ENCODE measurements around the gene ALPP. TPM values are rescaled to one million over a fixed set of nuclear protein-coding genes. Genes with fewer than 3 reads are reported as not detected.

The ALPP gene
- total RNA-seq, 6 experiments from 2014 or later = not detected

DNA sequence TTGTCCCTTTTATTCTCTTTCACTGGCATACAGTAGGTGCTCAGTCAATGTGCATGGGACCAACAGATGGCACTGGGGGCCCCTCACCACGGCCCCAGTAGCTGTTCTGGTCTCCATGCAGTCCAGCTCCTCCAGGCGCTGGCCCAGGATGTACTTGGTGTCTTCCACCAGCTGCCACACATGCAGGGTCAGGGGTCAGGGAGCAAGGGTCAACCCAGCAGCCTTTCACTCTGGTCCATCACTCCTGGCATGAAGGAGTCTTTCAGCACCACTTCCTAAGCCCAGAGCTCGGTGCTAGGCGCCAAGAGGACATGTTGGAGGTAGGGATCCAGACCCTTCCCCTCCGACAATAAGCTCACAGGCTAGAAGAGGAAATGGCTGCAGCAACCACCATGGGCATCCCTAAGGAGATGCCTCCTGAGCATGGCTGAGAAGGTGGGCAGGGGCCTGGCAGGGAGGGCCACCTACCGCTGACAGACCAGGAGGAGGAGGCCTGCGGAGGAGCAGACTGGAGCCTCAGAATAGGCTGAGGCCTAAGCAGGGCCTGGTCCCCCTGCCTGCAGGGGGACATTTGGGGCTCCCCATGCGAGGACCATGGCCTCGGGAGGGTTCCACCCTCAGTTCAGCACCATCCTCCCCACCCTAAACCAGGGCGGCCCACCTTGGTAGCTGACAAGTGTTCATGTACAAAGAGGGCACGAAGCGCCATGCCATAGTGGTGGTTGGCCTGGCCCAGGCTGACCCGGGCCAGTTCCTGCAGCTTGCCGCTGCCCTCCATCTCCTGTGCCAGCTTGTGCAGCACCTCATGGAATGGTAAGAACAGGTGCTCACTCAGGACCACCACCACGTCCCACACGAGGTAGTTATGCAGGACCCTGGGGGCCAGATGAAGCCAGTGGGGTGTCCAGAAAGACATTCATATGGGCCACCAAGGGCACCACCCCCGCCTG lies 38.2 kb downstream of the ALPP start:
- Mint-ChIP-seq H3K36me3 (ENCODE audit: low read depth) (no peaks in the 10 kb centered on the region), H3K9me3 (peaks cover 2% of the 10 kb centered on the region), H3K4me1 (ENCODE audit: low read depth) (no peaks in the 10 kb centered on the region), H3K4me3 (no peak overlapping the region), H3K27ac (no peak overlapping the region), H3K27me3 (ENCODE audit: insufficient read depth) (peaks cover 54% of the 10 kb centered on the region)
- no peak for DNase-seq
- TF ChIP-seq, protein P1, sequence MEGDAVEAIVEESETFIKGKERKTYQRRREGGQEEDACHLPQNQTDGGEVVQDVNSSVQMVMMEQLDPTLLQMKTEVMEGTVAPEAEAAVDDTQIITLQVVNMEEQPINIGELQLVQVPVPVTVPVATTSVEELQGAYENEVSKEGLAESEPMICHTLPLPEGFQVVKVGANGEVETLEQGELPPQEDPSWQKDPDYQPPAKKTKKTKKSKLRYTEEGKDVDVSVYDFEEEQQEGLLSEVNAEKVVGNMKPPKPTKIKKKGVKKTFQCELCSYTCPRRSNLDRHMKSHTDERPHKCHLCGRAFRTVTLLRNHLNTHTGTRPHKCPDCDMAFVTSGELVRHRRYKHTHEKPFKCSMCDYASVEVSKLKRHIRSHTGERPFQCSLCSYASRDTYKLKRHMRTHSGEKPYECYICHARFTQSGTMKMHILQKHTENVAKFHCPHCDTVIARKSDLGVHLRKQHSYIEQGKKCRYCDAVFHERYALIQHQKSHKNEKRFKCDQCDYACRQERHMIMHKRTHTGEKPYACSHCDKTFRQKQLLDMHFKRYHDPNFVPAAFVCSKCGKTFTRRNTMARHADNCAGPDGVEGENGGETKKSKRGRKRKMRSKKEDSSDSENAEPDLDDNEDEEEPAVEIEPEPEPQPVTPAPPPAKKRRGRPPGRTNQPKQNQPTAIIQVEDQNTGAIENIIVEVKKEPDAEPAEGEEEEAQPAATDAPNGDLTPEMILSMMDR (IDR thresholded peaks at IDR 0.05) = no peak

DNA sequence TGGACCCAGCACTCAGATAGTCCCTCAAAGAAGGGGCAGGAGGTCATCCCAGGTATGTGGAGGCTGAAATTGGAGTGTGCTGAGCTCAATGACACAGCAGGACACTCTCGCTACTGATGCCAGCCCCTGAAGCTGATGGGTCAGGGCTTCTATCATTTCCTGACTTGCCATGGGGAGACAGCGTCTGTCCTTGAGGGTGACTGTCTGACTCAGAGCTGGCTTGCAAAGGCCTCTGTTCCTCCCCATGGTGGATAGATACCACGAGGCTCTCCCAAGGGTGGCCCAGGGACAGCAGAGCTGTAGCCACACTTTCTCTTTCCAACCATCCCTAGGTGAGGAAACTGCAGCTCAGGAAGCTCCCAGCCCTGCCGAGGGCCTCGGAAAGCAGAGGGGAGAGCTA lies 38.9 kb downstream of the ALPP start:
- Mint-ChIP-seq H3K4me1 (ENCODE audit: low read depth) (no peaks in the 10 kb centered on the region), H3K4me3 (no peak overlapping the region), H3K27me3 (ENCODE audit: insufficient read depth) (peaks cover 58% of the 10 kb centered on the region), H3K27ac (no peak overlapping the region), H3K36me3 (ENCODE audit: low read depth) (peaks cover under 1% of the 10 kb centered on the region), H3K9me3 (peaks cover 9% of the 10 kb centered on the region)
- DNase-seq = no peak
- TF ChIP-seq, protein P1 (IDR thresholded peaks at IDR 0.05) = no peak

DNA sequence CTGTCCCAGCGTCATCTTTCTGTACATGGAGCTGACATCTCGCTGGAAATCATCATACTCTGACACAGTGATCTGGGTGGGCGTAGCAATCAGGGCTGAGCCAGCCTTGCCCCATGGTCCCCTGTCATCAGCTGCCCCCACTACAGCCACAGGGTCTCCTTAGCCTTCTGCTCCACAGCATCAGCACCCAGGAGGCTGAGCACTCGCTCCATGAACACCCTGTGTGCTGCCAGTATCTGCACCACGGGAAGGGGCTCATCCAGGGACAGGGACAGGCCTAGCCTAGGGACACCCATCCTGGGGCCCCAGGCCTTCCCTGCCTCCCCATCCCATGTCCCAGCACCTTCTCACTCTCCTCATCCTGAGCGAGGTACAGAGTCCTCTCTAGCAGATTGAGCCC lies 39.5 kb downstream of the ALPP start:
- Mint-ChIP-seq H3K4me1 (ENCODE audit: low read depth) (no peaks in the 10 kb centered on the region; the same call in 1 of the 2 replicates), H3K27ac (no peak overlapping the region), H3K36me3 (ENCODE audit: low read depth) (peaks cover 5% of the 10 kb centered on the region), H3K27me3 (ENCODE audit: insufficient read depth) (peaks cover 53% of the 10 kb centered on the region), H3K4me3 (no peak overlapping the region), H3K9me3 (peaks cover 13% of the 10 kb centered on the region)
- TF ChIP-seq, protein P1 (IDR thresholded peaks at IDR 0.05) = no peak
- DNase-seq = no peak

DNA sequence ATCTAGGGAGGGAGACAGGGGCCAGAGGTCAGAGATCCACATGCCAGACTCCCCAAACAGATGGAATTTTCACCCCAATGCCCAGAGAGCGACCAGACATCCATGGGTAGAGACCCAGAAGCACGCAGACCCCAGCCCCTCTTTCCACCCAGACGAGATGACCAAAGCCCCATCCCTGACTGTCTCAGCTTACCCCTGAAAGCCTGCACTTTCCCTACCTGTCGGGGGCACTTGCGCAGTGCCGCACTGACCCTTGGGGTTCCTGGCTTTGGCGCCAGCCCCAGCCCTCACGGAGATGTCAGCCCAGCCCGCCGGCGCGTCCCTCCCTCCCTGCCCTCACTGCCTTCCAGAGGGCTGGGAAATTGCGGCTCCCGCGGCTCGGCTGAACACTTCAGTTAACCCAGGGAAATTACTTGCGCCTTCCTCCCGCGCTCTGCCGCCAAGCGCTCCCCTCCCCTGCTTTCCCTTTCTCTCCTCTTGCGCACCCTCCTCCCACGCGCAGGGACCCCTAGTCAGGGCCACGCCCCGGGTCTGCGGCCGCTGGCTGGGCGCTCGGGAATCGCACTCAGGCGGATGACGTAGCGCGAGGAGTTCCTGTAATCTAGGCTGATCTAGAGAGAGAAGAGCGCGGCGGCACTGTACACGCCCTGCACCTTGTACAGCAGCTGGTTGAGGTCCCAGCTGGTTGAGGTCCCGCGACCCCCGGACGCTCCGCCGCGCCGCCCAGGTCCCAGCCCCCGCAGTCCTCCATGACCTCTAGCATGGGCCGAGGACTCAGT lies 40.1 kb downstream of the ALPP start:
- no peak for DNase-seq
- Mint-ChIP-seq H3K27ac (no peak overlapping the region), H3K36me3 (ENCODE audit: low read depth) (peaks cover 5% of the 10 kb centered on the region), H3K27me3 (ENCODE audit: insufficient read depth) (peaks cover 50% of the 10 kb centered on the region), H3K4me1 (ENCODE audit: low read depth) (no peaks in the 10 kb centered on the region; the same call in 1 of the 2 replicates), H3K4me3 (peak overlapping the region; percentile 56), H3K9me3 (peaks cover 13% of the 10 kb centered on the region)
- TF ChIP-seq, protein P1 (IDR thresholded peaks at IDR 0.05) = no peak

DNA sequence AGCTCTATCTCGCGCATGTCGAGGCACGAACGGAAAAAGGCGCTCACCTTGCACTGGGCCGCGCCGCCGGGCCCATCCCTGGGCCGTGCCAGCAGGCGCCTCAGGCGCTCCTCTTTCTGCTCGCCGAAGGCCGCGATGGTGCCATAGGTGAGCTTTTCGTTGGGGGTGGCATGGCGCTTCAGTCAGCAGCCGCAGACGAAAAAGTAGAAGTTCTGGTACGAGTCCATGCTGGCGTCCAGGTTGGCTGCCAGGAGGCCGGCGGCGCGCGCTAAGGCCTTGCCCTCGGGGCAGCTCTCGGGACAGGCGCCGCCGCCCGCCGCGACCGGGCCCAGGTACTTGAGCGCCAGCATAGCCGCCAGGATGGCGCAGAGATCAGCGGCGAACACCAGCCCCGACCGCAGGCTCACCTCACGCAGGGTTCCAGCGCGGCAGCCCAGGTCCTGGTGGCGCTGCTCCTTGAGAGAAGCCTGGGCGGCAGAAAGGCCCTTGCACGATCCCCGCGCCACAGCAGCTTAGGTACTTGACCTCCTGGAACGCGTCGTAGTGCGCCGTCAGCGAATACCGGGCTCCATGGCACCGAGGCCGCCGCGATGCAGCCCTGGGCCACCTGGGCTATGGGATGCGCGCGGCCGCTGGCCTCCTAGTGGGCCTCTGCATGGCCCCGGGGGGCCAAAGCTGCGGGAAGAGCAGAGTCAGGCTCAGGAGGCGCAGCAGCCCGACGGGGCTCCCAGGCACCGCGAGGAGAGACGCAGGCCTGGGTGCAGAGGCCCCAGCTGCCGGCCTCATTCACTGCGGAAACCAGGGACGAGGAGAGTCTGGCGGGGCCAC lies 40.9 kb downstream of the ALPP start:
- Mint-ChIP-seq H3K27ac (no peak overlapping the region), H3K27me3 (ENCODE audit: insufficient read depth) (peaks cover 48% of the 10 kb centered on the region), H3K4me1 (ENCODE audit: low read depth) (no peaks in the 10 kb centered on the region; the same call in 1 of the 2 replicates), H3K9me3 (peaks cover 13% of the 10 kb centered on the region), H3K36me3 (ENCODE audit: low read depth) (peaks cover 5% of the 10 kb centered on the region), H3K4me3 (no peak overlapping the region)
- TF ChIP-seq, protein P1 (IDR thresholded peaks at IDR 0.05) = no peak
- DNase-seq = no peak

Measured in HFFc6 (cell line).